ENCODE results near the gene HPS6. TPM values are rescaled to one million over a fixed set of nuclear protein-coding genes. Genes with fewer than 3 reads are reported as not detected.
"Not testable (repeated sequence)": the region's sequence is repeated elsewhere in the genome, so short reads cannot be mapped to it uniquely, and the experiment has no call there.

Gene HPS6
- total and polyA plus RNA-seq, 10 donors = 7.2 to 29.5 (median 17.0) TPM

- DNase-seq = no peak
- peaks cover 0 to 49% (median 13%) of the 10 kb centered on the region in 6 donors for H3K4me1 ChIP-seq
- peaks cover 0 to 53% (median 24%) of the 10 kb centered on the region in 6 donors for H3K36me3 ChIP-seq
- TF ChIP-seq CTCF (IDR thresholded peaks at IDR 0.05 in 8 of 11, conservative IDR thresholded peaks at IDR 0.05 in 3 of 11) = no peak
- no peak for TF ChIP-seq POLR2AphosphoS5 (IDR thresholded peaks at IDR 0.05)
- TF ChIP-seq POLR2A (IDR thresholded peaks at IDR 0.05) = no peak
- intact Hi-C loops (cut with DNase I; ENCODE audit: low total_unique reads) = no loop called here
- WGBS, 5 donors = 55 to 59% (median 57%) methylated on average over 7 of the region's 7 CpGs
- no peak overlapping the region for H3K4me3 ChIP-seq
- no peak overlapping the region for H3K27ac ChIP-seq
- no peaks in the 10 kb centered on the region for H3K9me3 ChIP-seq
- no peaks in the 10 kb centered on the region for H3K27me3 ChIP-seq (replicated peaks in 1 of 7)
Observed at GRCh38 chr10:102040305-102041050, 24.7 kb upstream of the HPS6 start.

- TF ChIP-seq POLR2AphosphoS5 (IDR thresholded peaks at IDR 0.05) = no peak
- no peak for TF ChIP-seq CTCF (IDR thresholded peaks at IDR 0.05 in 8 of 11, conservative IDR thresholded peaks at IDR 0.05 in 3 of 11)
- WGBS, 5 donors = 39 to 56% (median 50%) methylated on average over 3 of the region's 3 CpGs
Observed at GRCh38 chr10:102045292-102045691, 19.9 kb upstream of the HPS6 start.

GRCh38 chr10:102046095-102046494 is 19.1 kb upstream of the HPS6 start:
- peaks cover 0 to 5% (median 0%) of the 10 kb centered on the region in 6 donors for H3K36me3 ChIP-seq
- H3K4me1 ChIP-seq = peaks cover 0 to 97% (median 28%) of the 10 kb centered on the region in 6 donors
- intact Hi-C loops (cut with DNase I; ENCODE audit: low total_unique reads) = no loop called here
- TF ChIP-seq POLR2AphosphoS5 (IDR thresholded peaks at IDR 0.05) (no peak), POLR2A (IDR thresholded peaks at IDR 0.05) (no peak), CTCF (IDR thresholded peaks at IDR 0.05 in 8 of 11, conservative IDR thresholded peaks at IDR 0.05 in 3 of 11) (no peak)
- no peaks in the 10 kb centered on the region for H3K9me3 ChIP-seq
- DNase-seq = no peak
- no peaks in the 10 kb centered on the region for H3K27me3 ChIP-seq (replicated peaks in 1 of 7)
- H3K4me3 ChIP-seq = no peak overlapping the region
- no peak overlapping the region for H3K27ac ChIP-seq
- 91 to 100% (median 96%) methylated on average over 2 of the region's 2 CpGs for WGBS, 5 donors

More at GRCh38 chr10:102045292-102045691, 19.9 kb upstream of the HPS6 start:
- Histone ChIP-seq H3K9me3 (no peaks in the 10 kb centered on the region), H3K27ac (no peak overlapping the region), H3K4me3 (no peak overlapping the region), H3K27me3 (replicated peaks in 1 of 7) (no peaks in the 10 kb centered on the region), H3K36me3 (peaks cover 0 to 5% (median 0%) of the 10 kb centered on the region in 6 donors), H3K4me1 (peaks cover 0 to 96% (median 27%) of the 10 kb centered on the region in 6 donors)
- DNase-seq = no peak
- intact Hi-C loops (cut with DNase I; ENCODE audit: low total_unique reads) = no loop called here

GRCh38 chr10:102054881-102055646 is 10.1 kb upstream of the HPS6 start:
- H3K9me3 ChIP-seq; intact Hi-C loops (cut with DNase I; ENCODE audit: low total_unique reads); H3K27me3 ChIP-seq (replicated peaks in 1 of 7); H3K36me3 ChIP-seq: not testable (repeated sequence)
- Histone ChIP-seq H3K27ac (peak overlapping the region; percentile 86 to 98 (median 96)), H3K4me3 (peak overlapping the region; percentile 81 to 91 (median 87)), H3K4me1 (peaks cover 22 to 61% (median 54%) of the 10 kb centered on the region in 6 donors)
- WGBS, 5 donors = 68 to 72% (median 69%) methylated on average over 34 of the region's 34 CpGs
- DNase-seq = peak; percentile 81
